Trophoblast cell (in vitro differentiated cells and primary cell): Measurements from ENCODE around the gene SFMBT1.

ENCODE experiments used
- DNase-seq, 2 donors: peaks; one replicate each; pipeline ENCODE4 v3.0.0-alpha.2; 2016
- H2AFZ ChIP-seq: 2 replicates; pipeline ENCODE4 v1.6.1; 2013; ENCODE audit warnings: low read length, moderate library complexity, mild to moderate bottlenecking; ENCODE audit not compliant: insufficient read depth, poor library complexity
- H2AK5ac ChIP-seq: 2 replicates; pipeline ENCODE4 v1.6.1; 2013; ENCODE audit warnings: mild to moderate bottlenecking, low read length
- H2BK120ac ChIP-seq: 2 replicates; pipeline ENCODE4 v1.6.1; 2013; ENCODE audit warnings: low read length, mild to moderate bottlenecking, moderate library complexity; ENCODE audit not compliant: insufficient read depth, poor library complexity
- H2BK12ac ChIP-seq: 2 replicates; pipeline ENCODE4 v1.6.1; 2013; ENCODE audit warnings: mild to moderate bottlenecking, low read length, moderate library complexity
- H2BK5ac ChIP-seq: 2 replicates; pipeline ENCODE4 v1.6.1; 2013; ENCODE audit warnings: low read length, low read depth, moderate library complexity, mild to moderate bottlenecking; ENCODE audit not compliant: poor library complexity
- H3K14ac ChIP-seq: 2 replicates; pipeline ENCODE4 v1.6.1; 2013; ENCODE audit warnings: mild to moderate bottlenecking, low read length
- H3K18ac ChIP-seq: 2 replicates; pipeline ENCODE4 v1.6.1; 2013; ENCODE audit warnings: mild to moderate bottlenecking, low read length
- H3K23ac ChIP-seq: 2 replicates; pipeline ENCODE4 v1.6.1; 2013; ENCODE audit warnings: low read length
- H3K27ac ChIP-seq: 2 replicates; pipeline ENCODE4 v1.5.1; 2013; ENCODE audit warnings: low read depth, mild to moderate bottlenecking, inconsistent platforms, low read length, moderate library complexity
- H3K27me3 ChIP-seq: 2 replicates; pipeline ENCODE4 v1.6.1; 2013; ENCODE audit warnings: inconsistent platforms, mild to moderate bottlenecking, low read length, moderate library complexity; ENCODE audit not compliant: insufficient read depth
- H3K36me3 ChIP-seq, 2 experiments: 1 replicate in 1 of 2; 2 replicates in 1 of 2; pipeline ENCODE4 v1.6.1; 2013; ENCODE audit warnings: low read length in 2 of 2, mild to moderate bottlenecking in 2 of 2, moderate library complexity in 1 of 2; ENCODE audit not compliant: insufficient read depth in 2 of 2, control insufficient read depth in 1 of 2
- H3K4ac ChIP-seq: 2 replicates; pipeline ENCODE4 v1.6.1; 2013; ENCODE audit warnings: low read depth, mild to moderate bottlenecking, low read length, moderate library complexity
- H3K4me1 ChIP-seq, 2 experiments: 1 replicate in 1 of 2; 2 replicates in 1 of 2; pipeline ENCODE4 v1.6.1; 2013; ENCODE audit warnings: low read length in 2 of 2, mild to moderate bottlenecking in 2 of 2, moderate library complexity in 1 of 2; ENCODE audit not compliant: insufficient read depth in 2 of 2, control insufficient read depth in 1 of 2
- H3K4me2 ChIP-seq: 2 replicates; pipeline ENCODE4 v1.6.1; 2013; ENCODE audit warnings: inconsistent platforms, mild to moderate bottlenecking, low read length, moderate library complexity
- H3K4me3 ChIP-seq: 2 replicates; pipeline ENCODE4 v1.5.1; 2013; ENCODE audit warnings: mild to moderate bottlenecking, low read depth, low read length, inconsistent platforms
- H3K79me1 ChIP-seq: one replicate; pipeline ENCODE4 v1.6.1; 2013; ENCODE audit warnings: low read length
- H3K79me2 ChIP-seq: 2 replicates; pipeline ENCODE4 v1.6.1; 2013; ENCODE audit warnings: low read length, mild to moderate bottlenecking; ENCODE audit not compliant: control insufficient read depth, insufficient read depth, poor library complexity
- H3K9ac ChIP-seq: 2 replicates; pipeline ENCODE4 v1.6.1; 2013; ENCODE audit warnings: mild to moderate bottlenecking, low read length
- H3K9me3 ChIP-seq: 2 replicates; pipeline ENCODE4 v1.6.1; 2013; ENCODE audit warnings: low read depth, mild to moderate bottlenecking, control low read depth, inconsistent platforms, low read length; ENCODE audit not compliant: insufficient read depth
- H4K12ac ChIP-seq: 2 replicates; pipeline ENCODE4 v1.6.1; 2013; ENCODE audit warnings: low read depth, mild to moderate bottlenecking, low read length, moderate library complexity
- H4K8ac ChIP-seq: 2 replicates; pipeline ENCODE4 v1.6.1; 2013; ENCODE audit warnings: low read depth, mild to moderate bottlenecking, low read length, moderate library complexity
- H4K91ac ChIP-seq: one replicate; pipeline ENCODE4 v1.6.1; 2013; ENCODE audit warnings: low read depth, mild to moderate bottlenecking, low read length, moderate library complexity
- WGBS: extraction: QIAGEN DNeasy Blood & Tissue Kit; methylation state at CpG from one replicate; pipeline ENCODE4 v1.1.7; 2013; ENCODE audit warnings: missing lambda C conversion rate; ENCODE audit not compliant: insufficient read length, insufficient coverage; ENCODE audit errors: extremely low coverage; 5-methylcytosine and 5-hydroxymethylcytosine counted together

The SFMBT1 gene

DNA sequence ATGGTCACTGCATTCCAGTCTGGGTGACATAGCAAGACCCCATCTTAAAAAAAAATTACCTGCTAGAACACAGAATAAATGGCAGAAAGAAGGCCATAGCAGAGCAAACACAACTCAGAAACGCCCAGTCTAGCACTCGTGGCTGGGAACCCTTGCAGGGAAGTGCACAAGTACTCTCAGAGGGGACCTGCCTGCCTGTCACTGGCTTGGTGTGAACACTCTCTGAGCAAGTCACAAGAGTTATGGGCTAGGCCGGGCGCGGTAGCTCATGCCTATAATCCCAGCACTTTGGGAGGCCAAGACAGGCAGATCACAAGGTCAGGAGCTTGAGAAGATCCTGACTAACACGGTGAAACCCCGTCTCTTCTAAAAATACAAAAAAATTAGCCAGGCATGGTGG lies 17.2 kb downstream of the SFMBT1 start:
- DNase-seq: no peak
- no peak overlapping the region for H2AFZ ChIP-seq
- H3K4me3 ChIP-seq: no peak overlapping the region
- H3K36me3 ChIP-seq: no peaks in the 10 kb centered on the region
- no peak overlapping the region for H3K4ac ChIP-seq
- no peaks in the 10 kb centered on the region for H3K4me1 ChIP-seq
- no peak overlapping the region for H3K18ac ChIP-seq
- H2BK120ac ChIP-seq: no peak overlapping the region
- no peak overlapping the region for H2AK5ac ChIP-seq
- H4K8ac ChIP-seq: no peak overlapping the region
- H3K9me3 ChIP-seq: no peaks in the 10 kb centered on the region
- H4K12ac ChIP-seq: no peak overlapping the region
- H3K79me2 ChIP-seq: no peaks in the 10 kb centered on the region
- no peaks in the 10 kb centered on the region for H3K79me1 ChIP-seq
- no peak overlapping the region for H4K91ac ChIP-seq
- no peaks in the 10 kb centered on the region for H3K27me3 ChIP-seq
- no peak overlapping the region for H3K14ac ChIP-seq
- no CpG with 5 or more reads among the region's 7 CpGs for WGBS
- no peak overlapping the region for H2BK12ac ChIP-seq
- H3K23ac ChIP-seq: no peak overlapping the region
- no peak overlapping the region for H3K9ac ChIP-seq
- H3K4me2 ChIP-seq: no peak overlapping the region
- no peak overlapping the region for H3K27ac ChIP-seq
- H2BK5ac ChIP-seq: no peak overlapping the region

DNA sequence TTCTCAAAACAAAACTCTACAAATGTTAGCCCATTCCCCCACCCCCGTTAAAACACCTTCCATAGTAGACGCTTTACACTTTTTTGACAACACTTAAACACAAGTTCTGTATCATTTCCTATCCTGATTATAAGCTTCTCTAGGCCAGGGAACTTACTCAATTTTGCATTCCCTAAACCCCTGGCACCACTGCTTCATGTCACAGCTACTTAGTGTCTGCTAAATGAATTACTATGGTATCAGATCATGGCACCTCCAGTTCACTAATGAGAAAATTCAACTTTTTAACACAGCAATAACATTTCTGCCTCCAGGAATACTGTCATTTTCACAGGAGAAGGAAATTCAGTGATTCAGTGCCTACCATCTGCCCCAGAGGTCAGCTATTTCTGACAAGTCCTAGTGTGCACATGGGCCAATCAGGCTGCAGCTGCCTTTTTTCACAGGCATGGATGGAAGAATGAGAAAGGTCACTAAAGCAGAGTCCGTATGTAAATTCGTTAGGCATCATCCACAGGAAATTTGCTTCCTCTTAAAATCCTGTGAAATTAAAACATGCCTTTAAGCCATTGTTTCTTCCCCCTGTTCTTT lies 18.5 kb downstream of the SFMBT1 start:
- no peak overlapping the region for H2BK5ac ChIP-seq
- H3K9ac ChIP-seq: no peak overlapping the region
- no peak overlapping the region for H3K4ac ChIP-seq
- H3K36me3 ChIP-seq: no peaks in the 10 kb centered on the region
- H2AK5ac ChIP-seq: no peak overlapping the region
- H3K4me1 ChIP-seq: no peaks in the 10 kb centered on the region
- H2BK120ac ChIP-seq: no peak overlapping the region
- no peak overlapping the region for H3K18ac ChIP-seq
- no peak overlapping the region for H2AFZ ChIP-seq
- no peak overlapping the region for H3K4me2 ChIP-seq
- no peaks in the 10 kb centered on the region for H3K79me1 ChIP-seq
- no peak overlapping the region for H3K27ac ChIP-seq
- no peak overlapping the region for H3K14ac ChIP-seq
- H3K79me2 ChIP-seq: no peaks in the 10 kb centered on the region
- WGBS: 100% methylated on average over 2 of the region's 4 CpGs
- no peak overlapping the region for H4K8ac ChIP-seq
- no peak overlapping the region for H3K23ac ChIP-seq
- no peak overlapping the region for H3K4me3 ChIP-seq
- H4K12ac ChIP-seq: no peak overlapping the region
- H4K91ac ChIP-seq: no peak overlapping the region
- H3K27me3 ChIP-seq: no peaks in the 10 kb centered on the region
- no peak overlapping the region for H2BK12ac ChIP-seq
- H3K9me3 ChIP-seq: no peaks in the 10 kb centered on the region
- no peak for DNase-seq

- no peak overlapping the region for H4K8ac ChIP-seq
- WGBS: no CpG with 5 or more reads among the region's 10 CpGs
- H3K36me3 ChIP-seq: no peaks in the 10 kb centered on the region
- H2AK5ac ChIP-seq: no peak overlapping the region
- no peak overlapping the region for H2AFZ ChIP-seq
- H3K4ac ChIP-seq: no peak overlapping the region
- H4K91ac ChIP-seq: no peak overlapping the region
- H3K9me3 ChIP-seq: no peaks in the 10 kb centered on the region
- H3K18ac ChIP-seq: no peak overlapping the region
- DNase-seq: no peak
- H3K9ac ChIP-seq: no peak overlapping the region
- no peak overlapping the region for H4K12ac ChIP-seq
- no peak overlapping the region for H2BK12ac ChIP-seq
- H2BK120ac ChIP-seq: no peak overlapping the region
- no peaks in the 10 kb centered on the region for H3K79me1 ChIP-seq
- no peaks in the 10 kb centered on the region for H3K79me2 ChIP-seq
- no peaks in the 10 kb centered on the region for H3K27me3 ChIP-seq
- no peaks in the 10 kb centered on the region for H3K4me1 ChIP-seq
- H3K4me3 ChIP-seq: no peak overlapping the region
- no peak overlapping the region for H3K4me2 ChIP-seq
- no peak overlapping the region for H3K23ac ChIP-seq
- H3K27ac ChIP-seq: no peak overlapping the region
- H2BK5ac ChIP-seq: no peak overlapping the region
- no peak overlapping the region for H3K14ac ChIP-seq
Measured at GRCh38 chr3:53026382-53027162, 19.3 kb downstream of the SFMBT1 start.

DNA sequence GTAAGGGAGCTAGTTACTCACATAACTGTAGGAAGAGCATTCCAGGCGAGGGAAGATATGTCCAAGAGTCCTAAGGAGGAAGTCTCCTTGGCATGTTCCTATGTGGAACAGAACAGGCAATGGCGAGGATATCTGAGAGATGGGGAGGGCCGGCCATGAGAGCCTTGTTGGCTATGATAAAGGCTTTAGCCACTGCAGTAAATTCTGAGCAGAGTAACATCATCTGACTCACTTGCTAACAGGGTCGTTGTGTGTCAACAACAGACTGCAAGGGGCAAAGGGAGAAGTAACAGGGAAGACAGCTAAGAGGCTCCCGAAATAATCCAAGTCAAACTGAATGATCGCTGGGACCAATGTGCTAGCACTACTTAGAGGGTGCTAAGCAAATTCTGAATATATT lies 21.6 kb downstream of the SFMBT1 start:
- Histone ChIP-seq H3K4me3 (no peak overlapping the region), H4K91ac (no peak overlapping the region), H3K14ac (no peak overlapping the region), H3K4ac (no peak overlapping the region), H3K79me2 (no peaks in the 10 kb centered on the region), H2AFZ (no peak overlapping the region), H3K4me1 (no peaks in the 10 kb centered on the region), H2BK120ac (no peak overlapping the region), H3K9me3 (no peaks in the 10 kb centered on the region), H3K4me2 (no peak overlapping the region), H4K12ac (no peak overlapping the region), H2AK5ac (no peak overlapping the region), H3K23ac (no peak overlapping the region), H4K8ac (no peak overlapping the region), H3K9ac (no peak overlapping the region), H3K18ac (no peak overlapping the region), H3K27me3 (no peaks in the 10 kb centered on the region), H3K27ac (no peak overlapping the region), H3K79me1 (no peaks in the 10 kb centered on the region), H2BK12ac (no peak overlapping the region), H2BK5ac (no peak overlapping the region), H3K36me3 (no peaks in the 10 kb centered on the region)
- DNase-seq: no peak
- no CpG with 5 or more reads among the region's 6 CpGs for WGBS
